Activated naive CD8-positive, alpha-beta T cell treated with anti-CD3 and anti-CD28 coated beads for 36 hours (primary cell): ENCODE measurements around the gene PDIK1L. TPM values are rescaled to one million over a fixed set of nuclear protein-coding genes. Genes with fewer than 3 reads are reported as not detected.

Experiments used
- DNase-seq: peaks from one replicate; pipeline ENCODE4 v3.0.0; 2021
- H3K27ac Mint-ChIP-seq: one replicate; pipeline ENCODE4 v1.8.0; 2022; ENCODE audit warnings: mild to moderate bottlenecking, moderate library complexity, mixed read lengths
- H3K27me3 Mint-ChIP-seq: one replicate; pipeline ENCODE4 v1.8.0; 2022; ENCODE audit warnings: mild to moderate bottlenecking, mixed read lengths
- H3K36me3 Mint-ChIP-seq: one replicate; pipeline ENCODE4 v1.8.0; 2021; ENCODE audit warnings: mild to moderate bottlenecking, mixed read lengths
- H3K4me1 Mint-ChIP-seq: one replicate; pipeline ENCODE4 v1.8.0; 2021; ENCODE audit warnings: mixed read lengths
- H3K4me3 Mint-ChIP-seq: one replicate; pipeline ENCODE4 v1.8.0; 2022; ENCODE audit warnings: mild to moderate bottlenecking, moderate library complexity, mixed read lengths
- H3K9me3 Mint-ChIP-seq: one replicate; pipeline ENCODE4 v1.8.0; 2022; ENCODE audit warnings: mixed read lengths
- total RNA-seq, 2 experiments: library from RNA; stranded (reverse); gene quantifications; one replicate each; pipeline ENCODE4 v1.2.3, GENCODE V29; 2021

Gene PDIK1L
- total RNA-seq, 2 experiments from 2014 or later: 16.3 to 17.3 TPM

GRCh38 chr1:26164036-26164860 is 52.6 kb downstream of the PDIK1L start:
- Mint-ChIP-seq H3K4me1 (peaks cover 20% of the 10 kb centered on the region), H3K9me3 (no peaks in the 10 kb centered on the region), H3K27ac (no peak overlapping the region), H3K27me3 (peaks cover 36% of the 10 kb centered on the region), H3K36me3 (no peaks in the 10 kb centered on the region), H3K4me3 (peak overlapping the region; percentile 67)
- peak; percentile 72 for DNase-seq

- Mint-ChIP-seq H3K36me3 (peaks cover under 1% of the 10 kb centered on the region), H3K4me1 (peaks cover 20% of the 10 kb centered on the region), H3K27me3 (peaks cover 30% of the 10 kb centered on the region), H3K27ac (no peak overlapping the region), H3K4me3 (peak overlapping the region; percentile 67), H3K9me3 (no peaks in the 10 kb centered on the region)
- DNase-seq: no peak
Measured at GRCh38 chr1:26164861-26165842, 53.5 kb downstream of the PDIK1L start.

- Mint-ChIP-seq H3K27me3 (peaks cover 23% of the 10 kb centered on the region), H3K36me3 (peaks cover 14% of the 10 kb centered on the region), H3K9me3 (no peaks in the 10 kb centered on the region), H3K27ac (no peak overlapping the region), H3K4me1 (peaks cover 34% of the 10 kb centered on the region), H3K4me3 (no peak overlapping the region)
- DNase-seq: no peak
Measured at GRCh38 chr1:26166719-26167281, 55.2 kb downstream of the PDIK1L start.

DNA sequence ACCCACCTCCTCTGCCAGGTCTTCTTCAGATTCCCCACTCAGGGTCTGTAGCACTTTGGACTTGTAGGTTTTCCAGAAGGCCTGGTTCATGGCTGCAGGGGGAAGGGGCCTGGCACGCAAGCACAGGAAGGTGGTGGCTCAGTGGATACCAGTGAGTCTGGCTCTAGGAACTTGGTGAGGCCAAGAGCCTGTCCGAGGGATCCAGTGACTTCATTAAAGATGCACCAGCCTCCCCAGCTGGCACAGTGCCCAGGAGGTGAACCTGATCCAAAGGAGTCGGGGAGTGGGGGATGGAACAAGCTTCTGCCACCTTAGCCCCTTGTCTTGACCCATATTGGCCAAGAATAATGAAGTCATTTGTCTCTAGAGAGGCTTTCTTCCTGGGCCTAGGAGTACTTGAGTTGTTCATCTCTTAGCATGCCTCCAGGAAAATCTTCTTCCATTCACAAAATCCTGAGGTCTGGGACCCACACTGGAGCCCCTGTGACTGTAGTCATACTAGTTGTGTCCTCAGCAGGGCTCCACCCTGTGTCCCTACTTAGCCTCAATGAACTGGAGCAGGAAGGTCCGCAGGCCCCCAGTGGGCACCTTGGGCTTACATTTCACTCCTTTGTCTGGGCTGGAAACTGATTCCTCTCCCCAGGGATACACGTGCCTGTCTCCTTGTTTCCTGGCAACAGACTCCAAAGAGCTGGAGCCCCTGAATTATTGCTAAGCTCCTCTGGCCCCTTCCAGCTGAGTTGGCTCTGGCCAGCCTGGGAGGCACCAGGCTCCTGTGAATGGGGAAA is 57.0 kb downstream of the PDIK1L start, which contains the start of gene C1orf232:
Gene C1orf232, minus strand, starts transcription at position 554 of the 788 bp plus-strand sequence. Its CDS starts 464 bp downstream, at position 90.
- Mint-ChIP-seq H3K4me3 (peak within 1 kb of the TSS; percentile 93), H3K4me1 (peaks cover 29% of the 10 kb centered on the region), H3K27ac (peak within 1 kb of the TSS; percentile 92), H3K36me3 (peaks cover 20% of the 10 kb centered on the region), H3K9me3 (no peaks in the 10 kb centered on the region), H3K27me3 (peaks cover 11% of the 10 kb centered on the region)
- DNase-seq: no peak

GRCh38 chr1:26169198-26169554 is 57.6 kb downstream of the PDIK1L start:
- Mint-ChIP-seq H3K4me3 (peak overlapping the region; percentile 52), H3K27ac (no peak overlapping the region)

DNA sequence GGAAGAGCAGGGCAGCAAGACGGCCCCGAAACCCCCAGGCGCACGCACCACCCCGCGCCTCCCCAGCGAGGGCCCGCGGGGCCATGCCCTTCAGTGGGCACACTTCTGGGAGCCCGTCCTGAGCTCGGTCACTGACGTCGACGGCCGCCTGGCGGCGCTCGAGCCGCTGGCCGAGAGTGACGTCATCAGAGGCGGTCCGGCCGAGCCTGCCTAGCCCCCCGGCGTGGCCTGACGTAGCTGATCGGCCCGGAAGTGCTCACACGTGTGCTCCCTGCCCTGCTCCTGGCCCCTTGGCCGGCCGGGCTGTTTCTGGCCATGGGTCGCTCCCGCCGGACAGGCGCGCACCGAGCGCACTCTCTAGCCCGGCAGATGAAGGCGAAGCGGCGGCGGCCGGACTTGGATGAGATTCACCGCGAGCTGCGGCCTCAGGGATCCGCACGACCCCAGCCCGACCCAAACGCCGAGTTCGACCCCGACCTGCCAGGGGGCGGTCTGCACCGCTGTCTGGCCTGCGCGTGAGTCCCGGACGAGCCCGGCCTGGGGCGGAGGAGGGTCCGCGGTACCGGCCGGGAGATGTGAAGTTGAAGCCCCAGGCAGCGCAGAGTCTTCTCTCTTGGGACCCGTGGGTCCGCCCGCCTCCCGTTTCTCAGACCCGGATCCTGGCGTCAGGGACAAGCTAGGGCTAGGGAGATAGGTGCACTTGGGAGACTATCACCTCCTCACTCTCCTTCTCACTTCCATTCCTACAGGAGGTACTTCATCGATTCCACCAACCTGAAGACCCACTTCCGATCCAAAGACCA is 58.2 kb downstream of the PDIK1L start, which contains the start of gene ZNF593:
Gene ZNF593, plus strand, starts transcription at position 240 of the 803 bp plus-strand sequence. Its CDS starts 76 bp downstream, at position 316.
- Mint-ChIP-seq H3K27me3 (peaks cover 4% of the 10 kb centered on the region), H3K4me3 (peak within 1 kb of the TSS; percentile 93), H3K4me1 (peaks cover 23% of the 10 kb centered on the region), H3K27ac (peak within 1 kb of the TSS; percentile 92), H3K9me3 (no peaks in the 10 kb centered on the region), H3K36me3 (peaks cover 20% of the 10 kb centered on the region)
- DNase-seq: peak; percentile 93

More at GRCh38 chr1:26169198-26169554, 57.6 kb downstream of the PDIK1L start:
- Mint-ChIP-seq H3K36me3 (peaks cover 20% of the 10 kb centered on the region), H3K9me3 (no peaks in the 10 kb centered on the region), H3K4me1 (peaks cover 26% of the 10 kb centered on the region), H3K27me3 (peaks cover 7% of the 10 kb centered on the region)
- no peak for DNase-seq

DNA sequence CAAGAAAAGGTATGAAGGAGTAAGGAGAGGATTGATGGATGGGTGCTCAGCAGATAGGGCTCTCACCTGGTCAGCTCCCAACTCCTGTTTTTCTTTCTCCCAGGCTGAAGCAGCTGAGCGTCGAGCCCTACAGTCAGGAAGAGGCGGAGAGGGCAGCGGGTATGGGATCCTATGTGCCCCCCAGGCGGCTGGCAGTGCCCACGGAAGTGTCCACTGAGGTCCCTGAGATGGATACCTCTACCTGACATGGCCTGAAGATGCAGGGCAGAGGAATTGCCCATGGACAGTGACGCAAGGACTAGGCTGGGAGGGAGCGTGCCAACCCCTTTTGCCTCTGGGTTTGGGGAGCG is 58.8 kb downstream of the PDIK1L start:
- DNase-seq: no peak
- H3K27me3 Mint-ChIP-seq: no peaks in the 10 kb centered on the region
- H3K36me3 Mint-ChIP-seq: peaks cover 20% of the 10 kb centered on the region
- peak overlapping the region; percentile 93 for H3K4me3 Mint-ChIP-seq
- H3K4me1 Mint-ChIP-seq: peaks cover 19% of the 10 kb centered on the region
- no peaks in the 10 kb centered on the region for H3K9me3 Mint-ChIP-seq
- H3K27ac Mint-ChIP-seq: peak overlapping the region; percentile 92

GRCh38 chr1:26171084-26172072 is 59.8 kb downstream of the PDIK1L start, which contains the start of gene ZNF593OS:
Gene ZNF593OS, minus strand, starts transcription at chr1:26171832. Its CDS starts 171 bp downstream, at chr1:26171661.
- peak within 1 kb of the TSS; percentile 93 for H3K4me3 Mint-ChIP-seq
- peaks cover 19% of the 10 kb centered on the region for H3K4me1 Mint-ChIP-seq
- no peaks in the 10 kb centered on the region for H3K27me3 Mint-ChIP-seq
- peaks cover 20% of the 10 kb centered on the region for H3K36me3 Mint-ChIP-seq
- no peaks in the 10 kb centered on the region for H3K9me3 Mint-ChIP-seq
- H3K27ac Mint-ChIP-seq: peak within 1 kb of the TSS; percentile 92
- DNase-seq: no peak

Other genes with a start within 250 kb of the PDIK1L start
- gene PAQR7, start 236.1 kb upstream of the PDIK1L start, total RNA-seq: 1 to 10 TPM; 8.6 to 9.2 TPM
- 100 to 1,000 TPM; 501 to 504 TPM for gene STMN1, start 205.4 kb upstream of the PDIK1L start, total RNA-seq
- gene PAFAH2, start 113.8 kb upstream of the PDIK1L start, total RNA-seq: 1 to 10 TPM; 8.6 to 8.8 TPM
- not detected for gene EXTL1, start 90.0 kb upstream of the PDIK1L start, total RNA-seq
- gene SLC30A2, start 65.7 kb upstream of the PDIK1L start, total RNA-seq: not detected
- gene TRIM63, start 44.2 kb upstream of the PDIK1L start, total RNA-seq: not detected
- gene FAM110D, start 47.3 kb downstream of the PDIK1L start, total RNA-seq: not detected
- gene C1orf232, start 57.1 kb downstream of the PDIK1L start, total RNA-seq: not detected
- gene ZNF593, start 58.1 kb downstream of the PDIK1L start, total RNA-seq: 10 to 100 TPM; 90.8 to 93.3 TPM
- not detected for gene ZNF593OS, start 60.0 kb downstream of the PDIK1L start, total RNA-seq
- gene CNKSR1, start 65.7 kb downstream of the PDIK1L start, total RNA-seq: 1 to 10 TPM; 2.2 to 2.4 TPM
- not detected for gene CATSPER4, start 78.8 kb downstream of the PDIK1L start, total RNA-seq
- 10 to 100 TPM; 28.1 to 29.6 TPM for gene CEP85, start 122.4 kb downstream of the PDIK1L start, total RNA-seq
- gene SH3BGRL3, start 168.3 kb downstream of the PDIK1L start, total RNA-seq: 100 to 1,000 TPM; 292 to 295 TPM
- 10 to 100 TPM; 30.5 to 31.7 TPM for gene UBXN11, start 194.8 kb downstream of the PDIK1L start, total RNA-seq
- gene CD52, start 206.1 kb downstream of the PDIK1L start, total RNA-seq: 100 to 1,000 TPM; 263 to 278 TPM
- gene CRYBG2, start 242.3 kb downstream of the PDIK1L start, total RNA-seq: 1 to 10 TPM; 4.9 to 5.1 TPM